Activated CD4-positive, alpha-beta T cell treated with anti-CD3 and anti-CD28 coated beads, Interleukin-2, amount 50 U/mL, for 48 hours (primary cell): Measurements from ENCODE around the gene IPCEF1.
"Not testable (repeated sequence)": the region's sequence is repeated elsewhere in the genome, so short reads cannot be mapped to it uniquely, and the experiment has no call there.

ENCODE experiments used
- DNase-seq, 2 experiments: peaks; one replicate each; pipeline ENCODE4 v3.0.0-alpha.2; 2020

The IPCEF1 gene

GRCh38 chr6:154371281-154371680 lies 14.7 kb upstream of the IPCEF1 start:
- DNase-seq = no peak

- DNase-seq = peak; percentile 9 to 15
Observed at GRCh38 chr6:154370545-154370944, 13.9 kb upstream of the IPCEF1 start.

- no peak for DNase-seq
Observed at GRCh38 chr6:154367839-154368695, 11.5 kb upstream of the IPCEF1 start.

GRCh38 chr6:154367336-154367735 lies 10.7 kb upstream of the IPCEF1 start:
- DNase-seq = no peak

GRCh38 chr6:154363821-154364220 lies 7.2 kb upstream of the IPCEF1 start:
- DNase-seq = no peak

GRCh38 chr6:154361476-154361875 lies 4.9 kb upstream of the IPCEF1 start:
- no peak for DNase-seq

- DNase-seq = no peak
Observed at GRCh38 chr6:154360476-154360875, 3.9 kb upstream of the IPCEF1 start.

- no peak for DNase-seq
Observed at GRCh38 chr6:154359679-154360078, 3.1 kb upstream of the IPCEF1 start.

GRCh38 chr6:154359161-154359574 lies 2.6 kb upstream of the IPCEF1 start:
- DNase-seq = no peak

- DNase-seq = no peak
Observed at GRCh38 chr6:154358019-154358545, 1.5 kb upstream of the IPCEF1 start.

- DNase-seq = no peak
Observed at GRCh38 chr6:154356113-154356512, 490 bp downstream of the IPCEF1 start.

- DNase-seq = no peak
Observed at GRCh38 chr6:154354265-154354777, 2.3 kb downstream of the IPCEF1 start.

GRCh38 chr6:154353626-154354025 lies 3.0 kb downstream of the IPCEF1 start:
- DNase-seq = no peak

- peak; percentile 38 to 62 for DNase-seq
Observed at GRCh38 chr6:154352898-154353585, 3.6 kb downstream of the IPCEF1 start.

- DNase-seq = no peak
Observed at GRCh38 chr6:154350293-154350692, 6.3 kb downstream of the IPCEF1 start.

GRCh38 chr6:154347981-154348380 lies 8.6 kb downstream of the IPCEF1 start:
- DNase-seq = no peak

- no peak for DNase-seq
Observed at GRCh38 chr6:154345811-154346210, 10.8 kb downstream of the IPCEF1 start.

- no peak for DNase-seq
Observed at GRCh38 chr6:154343473-154344308, 12.9 kb downstream of the IPCEF1 start.

- DNase-seq = no peak
Observed at GRCh38 chr6:154341871-154342270, 14.7 kb downstream of the IPCEF1 start.

- DNase-seq = no peak
Observed at GRCh38 chr6:154341336-154341735, 15.3 kb downstream of the IPCEF1 start.

GRCh38 chr6:154337406-154338005 lies 19.1 kb downstream of the IPCEF1 start:
- DNase-seq = no peak

GRCh38 chr6:154334147-154334546 lies 22.5 kb downstream of the IPCEF1 start:
- DNase-seq = not testable (repeated sequence)
